ENCODE measurements around the gene CD33.

DNA sequence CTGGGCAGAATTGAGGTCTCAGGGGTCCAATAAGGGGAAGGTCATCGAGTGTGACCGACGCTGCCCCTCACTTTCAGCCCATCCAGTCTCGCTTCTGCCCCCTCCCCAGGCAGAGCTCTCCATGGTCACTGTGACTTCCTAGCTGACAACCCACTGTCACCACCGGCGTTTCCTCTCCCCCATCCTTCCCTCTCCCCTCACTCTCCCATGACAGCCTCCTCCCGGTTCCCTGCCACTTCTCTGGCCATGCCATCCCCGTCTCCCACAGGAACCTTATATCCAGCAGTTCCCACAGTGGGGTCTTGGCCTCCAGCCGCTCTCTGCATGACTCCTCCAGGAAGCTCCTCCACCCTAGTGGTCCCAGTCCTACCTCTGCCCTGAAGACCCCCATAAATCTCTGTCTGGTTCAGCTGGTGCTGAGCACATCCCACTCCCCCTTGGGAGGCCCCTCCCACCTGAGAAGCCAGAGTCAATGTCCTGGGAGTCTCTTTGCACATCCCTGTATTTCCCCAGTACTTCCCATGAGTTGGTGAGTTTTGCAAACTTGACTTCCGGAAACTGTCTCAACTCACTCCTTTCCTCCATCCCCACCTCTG is 24.7 kb upstream of the CD33 start:
- TF ChIP-seq CTCF (IDR thresholded peaks at IDR 0.05) (no peak), POLR2A (IDR thresholded peaks at IDR 0.05) (no peak)
